Measurements from ENCODE around the gene LGI2. TPM values are rescaled to one million over a fixed set of nuclear protein-coding genes. Genes with fewer than 3 reads are reported as not detected.

The LGI2 gene
- total RNA-seq = under 0.01 TPM in 1 of 2 replicates, not detected in the other

GRCh38 chr4:25030277-25031076 lies at the start of gene LGI2:
TSS of gene LGI2 (minus strand) at chr4:25030946. CDS start at chr4:25030693, 253 bp downstream.

Other genes starting within 250 kb of the LGI2 start
- gene SOD3, start 235.4 kb downstream of the LGI2 start, total RNA-seq = 42.3 and 106 TPM in 2 replicates
- 11.3 and 11.6 TPM in 2 replicates for gene CCDC149, start 117.9 kb downstream of the LGI2 start, total RNA-seq
- 8.4 and 13.1 TPM in 2 replicates for gene SEPSECS, start 129.5 kb upstream of the LGI2 start, total RNA-seq
- gene PI4K2B, start 203.1 kb upstream of the LGI2 start, total RNA-seq = 31.4 and 51.2 TPM in 2 replicates